Natural killer cell treated with Interleukin-12 subunit alpha and Interleukin-12 subunit beta and Interleukin-15 and Interleukin-18, amount 100 ng/mL, for 72 hours (primary cell): ENCODE measurements around the gene PARP16. TPM values are rescaled to one million over a fixed set of nuclear protein-coding genes. Genes with fewer than 3 reads are reported as not detected.

ENCODE experiments used
- ATAC-seq, 2 donors: fragments of 150-1000 bp; cut with Tn5 transposase in 1 of 2; sonication (Bioruptor Pico), chemical (Tn5 transposase) in 1 of 2; 2 replicates each; pipeline ENCODE4 v1.10.0; 2021
- DNase-seq: peaks from one replicate; pipeline ENCODE4 v3.0.0; 2022; ENCODE audit warnings: low spot score
- H3K27ac Mint-ChIP-seq, 2 donors: 1 replicate in 1 of 2; 2 replicates in 1 of 2; pipeline ENCODE4 v1.8.0; 2022; ENCODE audit warnings: mixed read lengths in 2 of 2, mild to moderate bottlenecking in 1 of 2, moderate library complexity in 1 of 2
- H3K27me3 Mint-ChIP-seq, 2 donors: 1 replicate in 1 of 2; 2 replicates in 1 of 2; pipeline ENCODE4 v1.8.0; 2022; ENCODE audit warnings: mixed read lengths in 2 of 2
- H3K36me3 Mint-ChIP-seq: one replicate; pipeline ENCODE4 v1.8.0; 2022; ENCODE audit warnings: mixed read lengths
- H3K4me1 Mint-ChIP-seq, 2 donors: 1 replicate in 1 of 2; 2 replicates in 1 of 2; pipeline ENCODE4 v1.8.0; 2022; ENCODE audit warnings: low read depth in 2 of 2, mixed read lengths in 2 of 2, mild to moderate bottlenecking in 1 of 2
- H3K4me3 Mint-ChIP-seq: one replicate; pipeline ENCODE4 v1.8.0; 2022; ENCODE audit warnings: mixed read lengths
- H3K9me3 Mint-ChIP-seq: 2 replicates; pipeline ENCODE4 v1.8.0; 2022; ENCODE audit warnings: mixed read lengths
- total RNA-seq, 2 donors: library from RNA; stranded (reverse); gene quantifications; one replicate each; pipeline ENCODE4 v1.2.3, GENCODE V29; 2022

PARP16 gene, protein sequence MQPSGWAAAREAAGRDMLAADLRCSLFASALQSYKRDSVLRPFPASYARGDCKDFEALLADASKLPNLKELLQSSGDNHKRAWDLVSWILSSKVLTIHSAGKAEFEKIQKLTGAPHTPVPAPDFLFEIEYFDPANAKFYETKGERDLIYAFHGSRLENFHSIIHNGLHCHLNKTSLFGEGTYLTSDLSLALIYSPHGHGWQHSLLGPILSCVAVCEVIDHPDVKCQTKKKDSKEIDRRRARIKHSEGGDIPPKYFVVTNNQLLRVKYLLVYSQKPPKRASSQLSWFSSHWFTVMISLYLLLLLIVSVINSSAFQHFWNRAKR
- total RNA-seq, result 10 to 100 TPM in 1 of 2 donors, 1 to 10 TPM in 1; 8.5 to 12.0 TPM

DNA sequence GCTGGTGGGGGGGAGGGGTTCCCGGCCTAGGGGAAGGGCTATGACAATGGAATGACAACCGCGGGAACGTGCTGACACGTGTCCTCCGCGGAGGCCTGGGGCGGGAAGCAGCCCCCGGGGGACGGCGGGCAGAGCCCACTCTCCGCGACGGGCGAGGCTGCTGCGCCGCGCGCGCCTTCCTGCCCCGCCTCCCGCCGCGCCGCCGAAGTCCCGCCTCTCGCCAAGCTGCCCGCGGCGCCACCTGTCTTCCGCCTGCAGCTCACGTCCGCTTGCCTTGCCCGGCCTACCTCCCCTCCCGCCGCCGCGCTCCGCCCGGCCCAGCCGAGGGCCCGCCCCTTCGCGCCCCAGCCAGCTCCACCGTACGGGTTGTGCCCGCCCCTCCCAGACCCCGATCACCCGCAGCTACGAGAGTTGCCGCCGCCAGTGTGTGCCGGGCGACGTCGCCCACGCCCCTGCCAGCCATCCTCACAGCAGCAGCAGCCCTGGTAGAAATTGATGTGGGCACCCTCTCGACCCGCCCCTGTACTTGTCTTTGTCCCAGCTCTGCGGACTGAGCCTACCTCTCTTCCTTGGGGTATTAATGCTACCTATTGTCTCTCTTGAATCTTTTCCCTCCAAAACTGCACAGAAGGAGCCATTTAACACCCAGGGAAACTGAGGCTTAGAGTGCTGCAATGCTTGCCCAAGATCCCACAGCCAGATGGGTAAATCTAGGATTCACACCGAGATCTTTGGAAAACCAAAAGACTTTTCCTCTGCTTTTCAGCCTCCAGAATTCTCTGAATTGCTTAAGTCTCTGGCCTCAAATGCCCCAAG lies at the start of gene PARP16:
PARP16 (minus strand) TSS at position 180 of the 816 bp plus-strand sequence. CDS start 457 bp downstream, outside the sequence.
- DNase-seq, result peak; percentile 95
- peak; percentile 97 to 98 for ATAC-seq
- no peaks in the 10 kb centered on the region for H3K27me3 Mint-ChIP-seq
- H3K4me3 Mint-ChIP-seq, result peak within 1 kb of the TSS; percentile 88
- H3K27ac Mint-ChIP-seq, result peak within 1 kb of the TSS; percentile 87 to 89
- no peaks in the 10 kb centered on the region for H3K9me3 Mint-ChIP-seq
- H3K36me3 Mint-ChIP-seq, result no peaks in the 10 kb centered on the region
- peaks cover 26 to 27% of the 10 kb centered on the region in 2 donors for H3K4me1 Mint-ChIP-seq

DNA sequence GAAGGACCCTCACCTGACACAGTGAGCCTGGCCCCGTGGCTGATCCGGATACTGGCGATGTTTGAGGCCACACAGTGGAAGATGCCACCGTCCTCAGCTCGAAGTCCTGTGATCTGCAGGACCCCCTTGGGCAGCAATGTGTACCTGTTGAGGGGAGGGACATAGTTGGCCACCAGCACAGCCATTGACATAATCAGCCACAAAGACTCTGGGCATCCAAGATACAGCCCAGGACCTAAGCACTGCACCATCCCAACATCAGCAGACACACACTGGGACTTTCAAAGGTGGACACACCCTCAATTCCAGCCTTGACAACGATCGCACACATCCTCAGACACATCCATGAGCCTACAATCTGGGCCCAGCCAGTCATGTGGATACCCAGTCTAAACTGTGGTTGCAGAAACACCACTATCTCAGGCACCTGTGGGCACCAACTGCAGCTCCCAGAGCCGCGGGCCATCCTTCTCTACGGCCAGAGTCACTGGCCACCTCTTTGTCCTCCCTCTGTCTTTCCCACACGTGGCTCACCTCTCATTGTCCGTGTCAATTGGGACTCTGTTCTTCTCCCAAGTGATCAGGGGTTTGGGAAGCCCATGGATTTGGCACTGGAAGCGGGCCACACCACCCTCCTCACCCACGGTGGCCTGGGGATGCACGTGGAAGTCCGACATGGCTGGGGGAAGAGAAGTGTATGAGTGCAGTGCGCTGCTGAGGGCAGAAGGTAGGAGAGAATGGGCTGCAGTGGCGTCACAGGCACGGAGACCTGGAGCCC lies 48.8 kb upstream of the PARP16 start:
- Mint-ChIP-seq H3K4me1 (peaks cover 0 to 3% of the 10 kb centered on the region in 2 donors), H3K4me3 (no peak overlapping the region), H3K27me3 (peaks cover 5 to 7% of the 10 kb centered on the region in 2 donors), H3K36me3 (no peaks in the 10 kb centered on the region), H3K27ac (no peak overlapping the region), H3K9me3 (no peaks in the 10 kb centered on the region)
- no peak for DNase-seq
- ATAC-seq, result no peak

DNA sequence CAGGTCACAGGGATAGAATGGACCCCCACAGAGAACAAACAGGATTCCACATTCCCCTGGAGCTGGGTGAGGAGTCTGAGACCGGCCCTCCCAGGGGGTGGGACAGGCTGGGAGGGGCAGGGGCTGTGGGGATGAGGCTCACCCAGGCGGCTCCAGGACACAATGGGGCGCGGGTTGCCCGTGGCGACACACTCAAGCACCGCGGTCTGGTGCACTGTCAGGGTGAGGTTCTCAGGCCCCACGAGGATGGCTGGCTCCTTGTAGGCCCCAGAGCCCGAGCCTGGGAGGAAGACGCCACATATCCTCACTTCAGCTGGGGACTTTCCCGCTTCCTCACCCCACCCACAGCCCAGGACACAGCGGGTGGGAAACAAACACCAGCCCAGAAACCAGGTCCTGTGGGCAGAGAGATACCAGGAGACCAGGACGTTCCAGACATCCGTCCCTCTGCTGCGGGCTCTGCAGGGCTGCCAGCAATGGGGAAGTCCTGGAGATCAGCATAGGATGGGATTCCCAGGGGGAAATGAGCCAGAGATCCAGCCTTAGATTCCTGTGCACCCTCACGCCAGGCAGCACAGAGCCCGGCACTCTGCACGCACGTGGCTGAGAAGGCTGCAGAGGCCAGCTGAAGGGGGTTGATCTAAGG lies 48.0 kb upstream of the PARP16 start:
- H3K9me3 Mint-ChIP-seq, result no peaks in the 10 kb centered on the region
- H3K4me3 Mint-ChIP-seq, result no peak overlapping the region
- H3K27me3 Mint-ChIP-seq, result peaks cover 2 to 4% of the 10 kb centered on the region in 2 donors
- ATAC-seq (no peak), DNase-seq (no peak)
- no peaks in the 10 kb centered on the region for H3K36me3 Mint-ChIP-seq
- no peak overlapping the region for H3K27ac Mint-ChIP-seq
- peaks cover 0 to 2% of the 10 kb centered on the region in 2 donors for H3K4me1 Mint-ChIP-seq

DNA sequence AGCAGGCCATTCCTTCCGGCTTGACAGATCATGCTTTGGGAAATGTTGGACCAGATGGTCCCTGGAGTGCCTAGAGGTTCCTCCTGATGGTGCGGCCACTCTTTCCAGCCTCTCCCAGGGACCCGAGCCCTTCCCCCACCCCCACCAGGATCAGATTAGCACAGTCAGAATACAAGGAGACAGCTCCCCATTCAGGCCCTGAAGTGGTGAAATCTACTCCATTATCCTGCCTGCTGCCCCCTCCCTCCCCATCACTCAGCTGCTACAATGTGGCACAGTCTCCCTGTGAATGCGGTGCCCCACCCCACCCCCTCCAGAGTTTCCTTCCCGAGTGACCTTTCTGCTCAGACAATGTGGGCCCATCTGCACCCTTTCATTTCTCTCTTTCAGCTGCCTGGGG lies 47.2 kb upstream of the PARP16 start:
- Mint-ChIP-seq H3K27me3 (no peaks in the 10 kb centered on the region), H3K4me3 (no peak overlapping the region), H3K27ac (no peak overlapping the region), H3K36me3 (no peaks in the 10 kb centered on the region), H3K4me1 (no peaks in the 10 kb centered on the region), H3K9me3 (no peaks in the 10 kb centered on the region)
- DNase-seq (no peak), ATAC-seq (no peak)

DNA sequence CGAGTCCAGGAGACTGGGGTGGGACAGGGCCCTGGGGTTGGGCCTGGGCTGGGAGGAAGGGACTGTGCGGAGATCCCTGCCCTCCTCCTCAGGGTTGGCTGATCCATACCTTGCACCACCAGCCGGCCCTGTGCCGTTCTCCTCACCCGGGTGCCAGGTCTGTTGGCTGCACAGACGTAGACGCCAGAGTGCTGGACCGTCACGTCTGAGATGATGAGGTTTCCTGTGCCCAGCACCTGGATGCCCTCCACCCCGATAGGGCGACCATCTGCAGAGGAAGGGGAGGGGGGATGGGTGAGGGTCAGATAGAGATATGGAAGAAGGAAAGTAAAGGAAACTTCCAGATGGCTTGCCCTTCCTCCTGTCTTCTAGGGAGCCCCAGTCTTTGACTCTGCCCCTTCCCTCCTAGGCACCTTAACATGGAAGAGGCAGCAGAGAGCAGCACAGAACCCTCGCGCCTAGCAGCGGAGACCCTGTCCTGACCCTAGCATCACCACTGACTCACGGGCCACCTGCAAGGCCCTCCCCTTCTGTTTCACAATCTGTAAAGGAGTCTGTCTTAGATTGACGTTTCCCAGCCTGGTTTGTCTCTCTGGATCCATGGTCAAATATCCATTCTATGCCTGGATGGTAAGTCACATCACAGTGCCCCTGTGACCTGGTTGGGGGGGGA lies 46.6 kb upstream of the PARP16 start:
- Mint-ChIP-seq H3K4me3 (no peak overlapping the region), H3K36me3 (no peaks in the 10 kb centered on the region), H3K27ac (no peak overlapping the region), H3K4me1 (no peaks in the 10 kb centered on the region), H3K27me3 (no peaks in the 10 kb centered on the region), H3K9me3 (no peaks in the 10 kb centered on the region)
- ATAC-seq (no peak), DNase-seq (no peak)

DNA sequence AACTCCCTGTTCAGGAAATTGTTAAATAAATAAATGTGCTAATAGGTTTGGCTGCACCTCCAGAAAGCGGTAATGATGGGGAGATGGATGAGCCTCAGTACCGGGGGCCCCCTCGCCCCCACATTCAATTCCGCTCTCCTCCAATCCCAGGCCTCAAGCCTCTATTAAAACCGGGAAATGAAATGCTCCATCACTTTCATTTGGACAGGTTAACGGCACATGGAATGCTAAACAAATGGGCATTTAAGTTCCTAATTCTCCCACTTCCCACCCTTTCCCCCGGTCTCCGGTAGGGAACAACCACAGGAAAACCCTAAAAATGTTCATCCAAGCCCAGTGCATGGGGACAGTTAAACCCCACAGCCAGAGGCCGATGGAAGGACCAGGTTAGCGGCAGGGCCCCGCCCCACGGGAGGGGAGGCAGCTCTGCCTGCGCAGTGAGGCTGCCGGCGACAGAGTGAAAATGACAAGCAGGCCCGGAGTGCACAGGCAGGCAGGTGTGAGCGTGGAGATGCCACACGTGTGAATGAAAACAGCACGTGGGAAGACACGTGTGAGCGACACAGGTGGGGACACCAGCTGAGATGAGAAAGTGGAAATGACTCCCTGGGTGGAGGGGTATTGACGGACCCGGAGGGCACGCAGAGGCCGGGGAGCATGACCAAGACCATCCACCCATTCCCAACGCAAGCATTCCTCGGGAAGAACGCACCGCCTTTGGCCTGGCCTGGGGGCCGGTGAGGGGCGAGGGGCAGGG lies 45.9 kb upstream of the PARP16 start:
- Mint-ChIP-seq H3K4me1 (no peaks in the 10 kb centered on the region), H3K4me3 (no peak overlapping the region), H3K36me3 (no peaks in the 10 kb centered on the region), H3K9me3 (no peaks in the 10 kb centered on the region), H3K27ac (no peak overlapping the region), H3K27me3 (no peaks in the 10 kb centered on the region)
- ATAC-seq (no peak), DNase-seq (no peak)

DNA sequence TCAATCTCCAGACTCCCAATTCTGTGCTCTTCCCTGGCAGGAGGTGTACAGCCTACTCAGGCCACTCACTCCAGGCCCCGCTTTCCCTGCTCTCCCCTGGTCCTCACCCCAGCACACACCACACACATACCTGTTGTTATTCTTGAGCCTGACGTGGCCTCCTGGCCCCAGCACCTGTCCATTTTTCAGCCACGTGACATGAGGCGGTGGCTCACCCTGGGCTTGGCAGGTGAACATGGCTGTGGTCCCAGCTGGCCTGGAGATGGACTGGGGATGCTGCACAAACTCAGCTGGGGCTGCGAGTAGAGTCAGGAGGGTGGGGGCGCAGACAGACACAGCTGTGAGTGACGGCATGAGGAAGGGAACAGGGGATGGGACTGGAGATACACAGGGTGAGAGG lies 45.1 kb upstream of the PARP16 start:
- H3K27me3 Mint-ChIP-seq, result no peaks in the 10 kb centered on the region
- DNase-seq, result no peak
- H3K27ac Mint-ChIP-seq, result no peak overlapping the region
- no peak for ATAC-seq
- no peaks in the 10 kb centered on the region for H3K4me1 Mint-ChIP-seq
- H3K9me3 Mint-ChIP-seq, result no peaks in the 10 kb centered on the region
- H3K4me3 Mint-ChIP-seq, result no peak overlapping the region
- H3K36me3 Mint-ChIP-seq, result no peaks in the 10 kb centered on the region

DNA sequence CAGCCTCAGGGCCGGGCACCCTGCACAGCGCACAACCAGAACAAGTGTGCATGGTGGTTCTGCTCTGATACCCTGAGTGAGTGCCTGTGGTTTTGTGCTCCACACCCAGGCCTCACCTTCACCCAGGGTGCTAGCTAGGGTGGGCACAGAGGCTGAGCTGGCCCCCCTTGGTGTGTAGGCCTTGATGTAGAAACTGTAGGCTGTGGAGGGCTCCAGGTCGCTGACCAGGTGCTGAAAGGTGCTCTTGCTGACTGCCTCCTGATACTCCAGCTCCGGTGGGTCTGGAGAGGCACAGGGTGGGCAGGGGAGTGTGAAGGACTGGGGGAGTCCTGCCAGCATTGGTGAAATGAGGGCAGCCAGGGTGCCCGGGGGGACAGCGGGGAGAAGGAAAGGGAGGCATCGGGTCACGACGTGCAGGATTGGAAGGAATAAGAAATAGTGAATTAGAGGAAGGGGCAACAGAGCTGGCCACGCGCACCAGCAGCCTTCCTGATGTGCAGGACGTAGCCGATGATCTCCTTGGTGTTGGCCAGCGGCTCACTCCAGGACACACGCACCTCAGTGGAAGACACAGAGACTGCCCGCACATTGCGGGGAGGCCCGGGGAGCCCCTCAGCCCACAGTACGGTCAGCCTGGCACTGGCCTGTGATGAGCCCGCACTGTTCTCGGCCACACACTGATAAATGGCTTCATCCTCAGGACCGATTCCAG lies 44.4 kb upstream of the PARP16 start:
- Mint-ChIP-seq H3K4me1 (no peaks in the 10 kb centered on the region), H3K4me3 (no peak overlapping the region), H3K36me3 (no peaks in the 10 kb centered on the region), H3K27ac (no peak overlapping the region), H3K27me3 (peaks cover 0 to 2% of the 10 kb centered on the region in 2 donors), H3K9me3 (no peaks in the 10 kb centered on the region)
- no peak for ATAC-seq
- DNase-seq, result no peak

DNA sequence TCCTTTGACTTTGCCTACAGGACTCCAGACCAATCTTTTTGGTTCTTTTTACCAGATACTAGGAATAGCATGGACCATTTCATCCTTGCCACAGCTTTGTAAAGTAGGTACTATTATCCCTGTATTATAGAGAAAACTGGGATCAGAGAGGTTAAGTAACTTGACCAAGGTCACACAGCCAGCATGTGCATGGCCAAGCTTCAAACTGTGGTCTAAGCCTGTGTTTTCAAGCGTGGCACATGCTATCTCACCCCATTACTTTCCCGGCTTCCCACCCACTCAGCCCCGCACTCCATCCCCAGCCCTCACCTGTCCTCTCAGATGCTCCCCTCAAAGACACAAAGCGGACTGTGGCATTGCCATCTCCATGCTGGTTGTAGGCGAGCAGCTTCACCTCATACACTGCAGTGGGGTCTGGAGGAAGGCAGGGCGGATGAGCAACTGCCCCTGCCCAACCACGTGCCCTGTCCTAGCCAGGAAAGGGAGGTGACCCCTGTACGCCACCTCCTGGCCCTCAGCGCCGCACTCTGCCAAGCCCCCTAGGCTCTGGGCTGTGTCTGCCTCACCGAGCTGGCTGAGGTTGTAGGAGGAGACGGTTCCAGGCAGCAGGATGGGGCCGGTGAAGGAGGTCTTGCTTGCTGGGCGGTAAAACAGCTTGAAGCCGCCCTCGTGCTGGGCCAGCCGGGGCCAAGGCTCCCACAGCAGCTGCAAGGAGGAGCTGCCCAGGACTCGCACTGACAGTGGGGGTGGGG lies 43.5 kb upstream of the PARP16 start:
- no peak for DNase-seq
- H3K27me3 Mint-ChIP-seq, result peaks cover 0 to 2% of the 10 kb centered on the region in 2 donors
- H3K36me3 Mint-ChIP-seq, result no peaks in the 10 kb centered on the region
- no peaks in the 10 kb centered on the region for H3K9me3 Mint-ChIP-seq
- H3K27ac Mint-ChIP-seq, result no peak overlapping the region
- H3K4me3 Mint-ChIP-seq, result no peak overlapping the region
- ATAC-seq, result no peak
- H3K4me1 Mint-ChIP-seq, result no peaks in the 10 kb centered on the region

DNA sequence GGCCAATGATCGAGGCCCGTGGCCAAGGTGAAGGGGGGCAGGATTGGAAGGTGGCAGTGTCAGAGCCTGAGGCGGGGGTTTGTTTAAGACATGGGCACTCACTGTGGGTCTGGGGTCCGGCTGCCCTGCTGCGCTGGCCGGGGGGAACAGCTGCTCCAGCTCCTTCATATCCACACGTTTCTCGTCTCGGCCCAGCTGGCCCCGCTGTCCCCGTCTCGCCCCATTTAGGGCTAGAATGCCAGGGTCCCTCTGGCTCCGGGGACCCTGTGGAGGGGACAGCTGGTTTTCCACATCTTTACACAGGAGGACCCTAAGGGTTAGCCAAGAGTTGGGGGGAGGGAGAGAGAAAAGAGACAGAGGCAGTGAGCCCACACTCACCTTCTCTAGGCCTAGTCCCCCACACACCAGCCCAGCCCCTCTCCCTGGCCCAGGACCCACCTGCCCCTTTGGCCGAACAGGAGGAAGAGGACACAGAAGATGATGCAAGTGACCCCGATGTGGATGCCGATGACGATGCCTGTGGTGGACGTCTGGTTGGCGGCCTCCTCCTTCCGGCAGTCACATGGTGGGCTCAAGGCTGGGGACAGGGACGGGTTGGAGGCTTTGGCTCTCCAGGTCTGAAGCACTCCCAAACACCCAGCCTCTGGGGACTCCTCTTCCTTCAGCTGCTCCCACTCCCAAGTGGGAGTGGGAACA lies 42.8 kb upstream of the PARP16 start:
- DNase-seq (no peak), ATAC-seq (no peak)
- peaks cover 0 to 2% of the 10 kb centered on the region in 2 donors for H3K27me3 Mint-ChIP-seq
- H3K36me3 Mint-ChIP-seq, result no peaks in the 10 kb centered on the region
- H3K4me3 Mint-ChIP-seq, result no peak overlapping the region
- H3K9me3 Mint-ChIP-seq, result no peaks in the 10 kb centered on the region
- H3K27ac Mint-ChIP-seq, result no peak overlapping the region
- H3K4me1 Mint-ChIP-seq, result no peaks in the 10 kb centered on the region
